GM18861 (cell line): ENCODE measurements around the gene KANSL1.
"Not testable (repeated sequence)": the region's sequence is repeated elsewhere in the genome, so short reads cannot be mapped to it uniquely, and the experiment has no call there.

ENCODE experiments used
- ATAC-seq: cut with Tn5 transposase; IDR thresholded peaks from one replicate; pipeline ENCODE4 v1.9.1; 2021; ENCODE audit not compliant: unreplicated experiment

Gene KANSL1

DNA sequence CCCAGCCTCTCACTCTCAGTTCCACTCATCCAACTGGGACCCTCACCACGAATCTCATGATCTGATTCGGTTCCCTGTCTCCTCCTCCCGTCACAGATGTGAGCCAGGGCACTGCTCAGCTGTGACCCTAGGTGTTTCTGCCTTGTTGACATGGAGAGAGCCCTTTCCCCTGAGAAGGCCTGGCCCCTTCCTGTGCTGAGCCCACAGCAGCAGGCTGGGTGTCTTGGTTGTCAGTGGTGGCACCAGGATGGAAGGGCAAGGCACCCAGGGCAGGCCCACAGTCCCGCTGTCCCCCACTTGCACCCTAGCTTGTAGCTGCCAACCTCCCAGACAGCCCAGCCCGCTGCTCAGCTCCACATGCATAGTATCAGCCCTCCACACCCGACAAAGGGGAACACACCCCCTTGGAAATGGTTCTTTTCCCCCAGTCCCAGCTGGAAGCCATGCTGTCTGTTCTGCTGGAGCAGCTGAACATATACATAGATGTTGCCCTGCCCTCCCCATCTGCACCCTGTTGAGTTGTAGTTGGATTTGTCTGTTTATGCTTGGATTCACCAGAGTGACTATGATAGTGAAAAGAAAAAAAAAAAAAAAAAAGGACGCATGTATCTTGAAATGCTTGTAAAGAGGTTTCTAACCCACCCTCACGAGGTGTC, 167.6 kb downstream of the KANSL1 start:
- no peak for ATAC-seq

- no peak for ATAC-seq
Observed at GRCh38 chr17:46025060-46025459, 168.2 kb downstream of the KANSL1 start.

DNA sequence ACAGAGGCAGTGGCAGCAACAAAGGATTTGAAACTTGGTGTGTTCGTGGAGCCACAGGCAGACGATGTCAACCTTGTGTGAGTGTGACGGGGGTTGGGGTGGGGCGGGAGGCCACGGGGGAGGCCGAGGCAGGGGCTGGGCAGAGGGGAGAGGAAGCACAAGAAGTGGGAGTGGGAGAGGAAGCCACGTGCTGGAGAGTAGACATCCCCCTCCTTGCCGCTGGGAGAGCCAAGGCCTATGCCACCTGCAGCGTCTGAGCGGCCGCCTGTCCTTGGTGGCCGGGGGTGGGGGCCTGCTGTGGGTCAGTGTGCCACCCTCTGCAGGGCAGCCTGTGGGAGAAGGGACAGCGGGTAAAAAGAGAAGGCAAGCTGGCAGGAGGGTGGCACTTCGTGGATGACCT, 168.6 kb downstream of the KANSL1 start:
- ATAC-seq: no peak

DNA sequence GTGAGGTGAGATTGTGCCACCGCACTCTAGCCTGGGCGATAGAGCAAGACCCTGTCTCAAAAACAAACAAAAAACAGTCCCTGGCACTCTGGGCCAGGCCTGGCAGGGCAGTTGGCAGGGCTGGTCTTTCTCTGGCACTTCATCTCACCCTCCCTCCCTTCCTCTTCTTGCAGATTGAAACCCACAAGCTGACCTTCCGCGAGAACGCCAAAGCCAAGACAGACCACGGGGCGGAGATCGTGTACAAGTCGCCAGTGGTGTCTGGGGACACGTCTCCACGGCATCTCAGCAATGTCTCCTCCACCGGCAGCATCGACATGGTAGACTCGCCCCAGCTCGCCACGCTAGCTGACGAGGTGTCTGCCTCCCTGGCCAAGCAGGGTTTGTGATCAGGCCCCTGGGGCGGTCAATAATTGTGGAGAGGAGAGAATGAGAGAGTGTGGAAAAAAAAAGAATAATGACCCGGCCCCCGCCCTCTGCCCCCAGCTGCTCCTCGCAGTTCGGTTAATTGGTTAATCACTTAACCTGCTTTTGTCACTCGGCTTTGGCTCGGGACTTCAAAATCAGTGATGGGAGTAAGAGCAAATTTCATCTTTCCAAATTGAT, 169.3 kb downstream of the KANSL1 start:
- no peak for ATAC-seq

DNA sequence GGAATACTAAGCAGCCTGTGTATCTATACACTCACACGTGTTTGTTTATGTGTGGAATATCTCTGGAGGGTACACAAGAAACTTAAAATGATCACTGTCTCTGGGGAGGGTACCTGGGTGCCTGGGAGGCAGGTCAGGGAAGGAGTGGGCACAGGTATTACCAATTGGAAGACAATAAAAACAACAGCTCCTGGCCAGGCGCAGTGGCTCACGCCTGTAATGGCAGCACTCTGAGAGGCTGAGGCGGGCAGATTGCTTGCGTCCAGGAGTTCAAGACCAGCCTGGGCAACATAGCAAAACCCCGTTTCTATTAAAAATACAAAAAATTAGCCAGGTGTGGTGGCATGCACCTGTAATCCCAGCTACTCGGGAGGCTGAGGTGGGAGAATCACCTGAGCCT, 169.9 kb downstream of the KANSL1 start:
- not testable (repeated sequence) for ATAC-seq

GRCh38 chr17:46020998-46021397, 172.2 kb downstream of the KANSL1 start:
- ATAC-seq: no peak

GRCh38 chr17:46020023-46020761, 173.0 kb downstream of the KANSL1 start:
- no peak for ATAC-seq

- ATAC-seq: not testable (repeated sequence)
Observed at GRCh38 chr17:46019408-46019925, 173.8 kb downstream of the KANSL1 start.

GRCh38 chr17:46013502-46014165, 179.6 kb downstream of the KANSL1 start:
- no peak for ATAC-seq

- ATAC-seq: no peak
Observed at GRCh38 chr17:46013127-46013501, 180.1 kb downstream of the KANSL1 start.

DNA sequence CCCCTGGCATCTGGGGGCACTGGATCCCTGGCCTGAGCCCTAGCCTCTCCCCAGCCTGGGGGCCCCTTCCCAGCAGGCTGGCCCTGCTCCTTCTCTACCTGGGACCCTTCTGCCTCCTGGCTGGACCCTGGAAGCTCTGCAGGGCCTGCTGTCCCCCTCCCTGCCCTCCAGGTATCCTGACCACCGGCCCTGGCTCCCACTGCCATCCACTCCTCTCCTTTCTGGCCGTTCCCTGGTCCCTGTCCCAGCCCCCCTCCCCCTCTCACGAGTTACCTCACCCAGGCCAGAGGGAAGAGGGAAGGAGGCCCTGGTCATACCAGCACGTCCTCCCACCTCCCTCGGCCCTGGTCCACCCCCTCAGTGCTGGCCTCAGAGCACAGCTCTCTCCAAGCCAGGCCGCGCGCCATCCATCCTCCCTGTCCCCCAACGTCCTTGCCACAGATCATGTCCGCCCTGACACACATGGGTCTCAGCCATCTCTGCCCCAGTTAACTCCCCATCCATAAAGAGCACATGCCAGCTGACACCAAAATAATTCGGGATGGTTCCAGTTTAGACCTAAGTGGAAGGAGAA, 180.6 kb downstream of the KANSL1 start:
- ATAC-seq: no peak

DNA sequence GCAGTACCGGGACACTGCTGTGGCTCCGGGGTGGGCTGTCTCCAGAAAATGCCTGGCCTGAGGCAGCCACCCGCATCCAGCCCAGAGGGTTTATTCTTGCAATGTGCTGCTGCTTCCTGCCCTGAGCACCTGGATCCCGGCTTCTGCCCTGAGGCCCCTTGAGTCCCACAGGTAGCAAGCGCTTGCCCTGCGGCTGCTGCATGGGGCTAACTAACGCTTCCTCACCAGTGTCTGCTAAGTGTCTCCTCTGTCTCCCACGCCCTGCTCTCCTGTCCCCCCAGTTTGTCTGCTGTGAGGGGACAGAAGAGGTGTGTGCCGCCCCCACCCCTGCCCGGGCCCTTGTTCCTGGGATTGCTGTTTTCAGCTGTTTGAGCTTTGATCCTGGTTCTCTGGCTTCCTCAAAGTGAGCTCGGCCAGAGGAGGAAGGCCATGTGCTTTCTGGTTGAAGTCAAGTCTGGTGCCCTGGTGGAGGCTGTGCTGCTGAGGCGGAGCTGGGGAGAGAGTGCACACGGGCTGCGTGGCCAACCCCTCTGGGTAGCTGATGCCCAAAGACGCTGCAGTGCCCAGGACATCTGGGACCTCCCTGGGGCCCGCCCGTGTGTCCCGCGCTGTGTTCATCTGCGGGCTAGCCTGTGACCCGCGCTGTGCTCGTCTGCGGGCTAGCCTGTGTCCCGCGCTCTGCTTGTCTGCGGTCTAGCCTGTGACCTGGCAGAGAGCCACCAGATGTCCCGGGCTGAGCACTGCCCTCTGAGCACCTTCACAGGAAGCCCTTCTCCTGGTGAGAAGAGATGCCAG, 181.3 kb downstream of the KANSL1 start:
- ATAC-seq: no peak

- no peak for ATAC-seq
Observed at GRCh38 chr17:46010597-46011186, 182.5 kb downstream of the KANSL1 start.

DNA sequence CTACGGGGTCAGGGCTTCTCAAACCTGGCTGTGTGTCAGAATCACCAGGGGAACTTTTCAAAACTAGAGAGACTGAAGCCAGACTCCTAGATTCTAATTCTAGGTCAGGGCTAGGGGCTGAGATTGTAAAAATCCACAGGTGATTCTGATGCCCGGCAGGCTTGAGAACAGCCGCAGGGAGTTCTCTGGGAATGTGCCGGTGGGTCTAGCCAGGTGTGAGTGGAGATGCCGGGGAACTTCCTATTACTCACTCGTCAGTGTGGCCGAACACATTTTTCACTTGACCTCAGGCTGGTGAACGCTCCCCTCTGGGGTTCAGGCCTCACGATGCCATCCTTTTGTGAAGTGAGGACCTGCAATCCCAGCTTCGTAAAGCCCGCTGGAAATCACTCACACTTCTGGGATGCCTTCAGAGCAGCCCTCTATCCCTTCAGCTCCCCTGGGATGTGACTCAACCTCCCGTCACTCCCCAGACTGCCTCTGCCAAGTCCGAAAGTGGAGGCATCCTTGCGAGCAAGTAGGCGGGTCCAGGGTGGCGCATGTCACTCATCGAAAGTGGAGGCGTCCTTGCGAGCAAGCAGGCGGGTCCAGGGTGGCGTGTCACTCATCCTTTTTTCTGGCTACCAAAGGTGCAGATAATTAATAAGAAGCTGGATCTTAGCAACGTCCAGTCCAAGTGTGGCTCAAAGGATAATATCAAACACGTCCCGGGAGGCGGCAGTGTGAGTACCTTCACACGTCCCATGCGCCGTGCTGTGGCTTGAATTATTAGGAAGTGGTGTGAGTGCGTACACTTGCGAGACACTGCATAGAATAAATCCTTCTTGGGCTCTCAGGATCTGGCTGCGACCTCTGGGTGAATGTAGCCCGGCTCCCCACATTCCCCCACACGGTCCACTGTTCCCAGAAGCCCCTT, 183.3 kb downstream of the KANSL1 start:
- ATAC-seq: no peak

- no peak for ATAC-seq
Observed at GRCh38 chr17:46008591-46008990, 184.6 kb downstream of the KANSL1 start.

DNA sequence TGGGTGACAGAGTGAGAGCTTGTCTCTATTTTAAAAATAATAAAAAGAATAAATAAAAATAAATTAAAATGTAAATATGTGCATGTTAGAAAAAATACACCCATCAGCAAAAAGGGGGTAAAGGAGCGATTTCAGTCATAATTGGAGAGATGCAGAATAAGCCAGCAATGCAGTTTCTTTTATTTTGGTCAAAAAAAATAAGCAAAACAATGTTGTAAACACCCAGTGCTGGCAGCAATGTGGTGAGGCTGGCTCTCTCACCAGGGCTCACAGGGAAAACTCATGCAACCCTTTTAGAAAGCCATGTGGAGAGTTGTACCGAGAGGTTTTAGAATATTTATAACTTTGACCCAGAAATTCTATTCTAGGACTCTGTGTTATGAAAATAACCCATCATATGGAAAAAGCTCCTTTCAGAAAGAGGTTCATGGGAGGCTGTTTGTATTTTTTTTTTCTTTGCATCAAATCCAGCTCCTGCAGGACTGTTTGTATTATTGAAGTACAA, 185.7 kb downstream of the KANSL1 start:
- ATAC-seq: no peak

GRCh38 chr17:46006082-46006481, 187.1 kb downstream of the KANSL1 start:
- not testable (repeated sequence) for ATAC-seq

GRCh38 chr17:46003907-46004748, 189.1 kb downstream of the KANSL1 start:
- no peak for ATAC-seq
